Neural cell (in vitro differentiated cells): Measurements from ENCODE around the gene ADGRD1. TPM values are rescaled to one million over a fixed set of nuclear protein-coding genes. Genes with fewer than 3 reads are reported as not detected.

ENCODE experiments used
- H2AFZ ChIP-seq: fragments of 200-600, 300-800 bp; sonication (generic), shearing (Covaris generic); 2 replicates; pipeline ENCODE4 v1.6.0; 2014; ENCODE audit warnings: low read depth, mild to moderate bottlenecking, antibody characterized with exemption, low read length, moderate library complexity
- H3F3A ChIP-seq: fragments of 200-600 bp; shearing (Covaris generic); 2 replicates; pipeline ENCODE4 v1.6.1; 2016; ENCODE audit warnings: mild to moderate bottlenecking, moderate library complexity, mixed read lengths, antibody characterized with exemption, low read length; ENCODE audit not compliant: insufficient read depth, poor library complexity, severe bottlenecking
- H3K27ac ChIP-seq: fragments of 200-600, 300-800 bp; sonication (generic), shearing (Covaris generic); 2 replicates; pipeline ENCODE4 v1.5.1; 2014; ENCODE audit warnings: mild to moderate bottlenecking, low read length, moderate library complexity
- H3K27me3 ChIP-seq: fragments of 300-800, 200-600 bp; sonication (generic), shearing (Covaris generic); 2 replicates; pipeline ENCODE4 v1.6.0; 2014; ENCODE audit warnings: mild to moderate bottlenecking, low read depth, low read length, moderate library complexity; ENCODE audit not compliant: insufficient read depth
- H3K36me3 ChIP-seq: fragments of 300-800, 200-600 bp; sonication (generic), shearing (Covaris generic); 2 replicates; pipeline ENCODE4 v1.5.1; 2014; ENCODE audit warnings: mild to moderate bottlenecking, antibody characterized with exemption, low read length, moderate library complexity; ENCODE audit not compliant: insufficient read depth
- H3K4me2 ChIP-seq: fragments of 300-800, 200-600 bp; sonication (generic), shearing (Covaris generic); 2 replicates; pipeline ENCODE4 v1.6.0; 2014; ENCODE audit warnings: mild to moderate bottlenecking, low read length
- H3K4me3 ChIP-seq: fragments of 300-800, 200-600 bp; sonication (generic), shearing (Covaris generic); 2 replicates; pipeline ENCODE4 v1.5.1; 2014; ENCODE audit warnings: mild to moderate bottlenecking, low read length, moderate library complexity
- H3K79me2 ChIP-seq: fragments of 200-600 bp; shearing (Covaris generic); replicated peaks from 2 replicates; pipeline ENCODE4 v1.6.0; 2014; ENCODE audit warnings: mild to moderate bottlenecking, low read length, moderate library complexity; ENCODE audit not compliant: insufficient read depth
- H3K9ac ChIP-seq: fragments of 300-800, 200-600 bp; sonication (generic), shearing (Covaris generic); 2 replicates; pipeline ENCODE4 v1.6.1; 2016; ENCODE audit warnings: mild to moderate bottlenecking, low read length, mixed read lengths
- H3K9me2 ChIP-seq: fragments of 200-600 bp; shearing (Covaris generic); 2 replicates; pipeline ENCODE4 v1.6.1; 2016; ENCODE audit warnings: mild to moderate bottlenecking, low read length, mixed read lengths; ENCODE audit not compliant: insufficient read depth
- H3K9me3 ChIP-seq: fragments of 200-600, 300-800 bp; sonication (generic), shearing (Covaris generic); 2 replicates; pipeline ENCODE4 v1.6.1; 2016; ENCODE audit warnings: mild to moderate bottlenecking, mixed run types, low read length, moderate library complexity, mixed read lengths
- H4K20me1 ChIP-seq: fragments of 200-600 bp; shearing (Covaris generic); 2 replicates; pipeline ENCODE4 v1.6.1; 2016; ENCODE audit warnings: mild to moderate bottlenecking, mixed run types; ENCODE audit not compliant: insufficient read depth
- CTCF ChIP-seq: fragments of 450-650 bp; IDR thresholded peaks from 2 replicates; pipeline ENCODE4 v1.5.1; 2014; ENCODE audit warnings: antibody characterized with exemption, mild to moderate bottlenecking, moderate library complexity; ENCODE audit not compliant: poor library complexity, severe bottlenecking
- EP300 ChIP-seq: fragments of 450-650 bp; conservative IDR thresholded peaks from 2 replicates; pipeline ENCODE4 v1.6.1; 2014; ENCODE audit warnings: antibody characterized with exemption, mild to moderate bottlenecking, moderate library complexity; ENCODE audit not compliant: poor library complexity, severe bottlenecking
- EZH2 ChIP-seq: fragments of 200-600, 300-800 bp; shearing (Covaris generic), sonication (generic); IDR thresholded peaks from 2 replicates; pipeline ENCODE4 v1.6.1; 2014; ENCODE audit warnings: antibody characterized with exemption, low read length, borderline replicate concordance, mild to moderate bottlenecking; ENCODE audit not compliant: insufficient read depth, poor library complexity, severe bottlenecking
- MXI1 ChIP-seq: fragments of 450-650 bp; conservative IDR thresholded peaks from 2 replicates; pipeline ENCODE4 v1.6.1; 2014; ENCODE audit warnings: antibody characterized with exemption, mild to moderate bottlenecking; ENCODE audit not compliant: poor library complexity, severe bottlenecking
- POLR2AphosphoS5 ChIP-seq: IDR thresholded peaks from 2 replicates; pipeline ENCODE4 v1.6.1; 2012
- RAD21 ChIP-seq: fragments of 450-650 bp; conservative IDR thresholded peaks from 2 replicates; pipeline ENCODE4 v1.6.1; 2014; ENCODE audit warnings: antibody characterized with exemption, mild to moderate bottlenecking, moderate library complexity
- REST ChIP-seq: IDR thresholded peaks from 2 replicates; pipeline ENCODE4 v1.6.1; 2012; ENCODE audit warnings: borderline replicate concordance
- SMC3 ChIP-seq: fragments of 450-650 bp; conservative IDR thresholded peaks from 2 replicates; pipeline ENCODE4 v1.6.1; 2014; ENCODE audit warnings: antibody characterized with exemption, mild to moderate bottlenecking, moderate library complexity; ENCODE audit not compliant: poor library complexity
- TAF1 ChIP-seq: IDR thresholded peaks from 2 replicates; pipeline ENCODE4 v1.6.1; 2012; ENCODE audit warnings: low read depth
- polyA plus RNA-seq: library from polyadenylated mRNA; depleted of rRNA; stranded (reverse); fragments of >200 nt; gene quantifications from 2 replicates; pipeline ENCODE4 v1.2.3, GENCODE V29; 2014

Gene ADGRD1
- polyA plus RNA-seq, 1 donor from 2014 or later: 1.7 TPM

GRCh38 chr12:131005161-131006035, 51.7 kb downstream of the ADGRD1 start:
- H3K36me3 ChIP-seq: no peaks in the 10 kb centered on the region
- H3K4me3 ChIP-seq: no peak overlapping the region
- no peaks in the 10 kb centered on the region for H3K9me3 ChIP-seq
- no peaks in the 10 kb centered on the region for H3K9me2 ChIP-seq
- H3F3A ChIP-seq: no peaks in the 10 kb centered on the region
- no peaks in the 10 kb centered on the region for H3K79me2 ChIP-seq
- TF ChIP-seq CTCF (no peak), EP300 (no peak), MXI1 (no peak), POLR2AphosphoS5 (no peak), EZH2 (no peak), SMC3 (no peak), TAF1 (no peak), REST (no peak), RAD21 (no peak)
- no peak overlapping the region for H2AFZ ChIP-seq
- H4K20me1 ChIP-seq: no peaks in the 10 kb centered on the region
- H3K4me2 ChIP-seq: no peak overlapping the region
- no peaks in the 10 kb centered on the region for H3K27me3 ChIP-seq
- H3K9ac ChIP-seq: no peak overlapping the region
- H3K27ac ChIP-seq: no peak overlapping the region

GRCh38 chr12:131006036-131006735, 52.5 kb downstream of the ADGRD1 start:
- Histone ChIP-seq H3K36me3 (no peaks in the 10 kb centered on the region), H2AFZ (no peak overlapping the region), H3K4me2 (no peak overlapping the region), H3K9me2 (no peaks in the 10 kb centered on the region), H4K20me1 (no peaks in the 10 kb centered on the region), H3K27me3 (no peaks in the 10 kb centered on the region), H3K9ac (no peak overlapping the region), H3K9me3 (no peaks in the 10 kb centered on the region), H3K4me3 (no peak overlapping the region), H3F3A (no peaks in the 10 kb centered on the region), H3K27ac (no peak overlapping the region), H3K79me2 (no peaks in the 10 kb centered on the region)
- TF ChIP-seq SMC3: no peak
- TF ChIP-seq POLR2AphosphoS5: no peak
- TF ChIP-seq REST: no peak
- TF ChIP-seq TAF1: no peak
- TF ChIP-seq EZH2: no peak
- no peak for TF ChIP-seq CTCF
- TF ChIP-seq MXI1: no peak
- no peak for TF ChIP-seq EP300
- no peak for TF ChIP-seq RAD21
